CD4-positive, alpha-beta T cell treated with Interleukin-6 for 4 hours (primary cell): ENCODE data around the gene SPECC1.
"Not testable (repeated sequence)": the region's sequence is repeated elsewhere in the genome, so short reads cannot be mapped to it uniquely, and the experiment has no call there.

Experiments
- DNase-seq: peaks from one replicate; pipeline ENCODE4 v3.0.0-alpha.2; 2020; ENCODE audit warnings: mixed read lengths

Gene SPECC1

DNA sequence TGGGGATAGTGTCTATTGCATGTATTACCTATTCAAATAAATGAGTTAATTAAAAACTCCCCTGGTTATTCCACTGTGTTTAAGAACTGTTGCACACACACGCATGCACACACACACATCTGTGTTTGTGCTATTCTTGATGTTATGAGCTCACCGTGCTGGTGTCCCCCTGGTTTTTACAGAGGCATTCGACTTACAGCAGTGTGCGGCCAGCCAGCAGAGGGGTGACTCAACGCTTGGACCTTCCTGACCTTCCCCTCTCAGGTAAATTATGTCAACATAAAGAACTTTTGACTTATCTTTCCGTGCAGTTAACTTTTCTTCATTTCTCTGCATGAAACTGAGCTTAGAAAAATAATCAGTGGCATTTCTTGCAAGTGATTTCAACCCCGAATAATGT lies 244.2 kb downstream of the SPECC1 start:
- no peak for DNase-seq

DNA sequence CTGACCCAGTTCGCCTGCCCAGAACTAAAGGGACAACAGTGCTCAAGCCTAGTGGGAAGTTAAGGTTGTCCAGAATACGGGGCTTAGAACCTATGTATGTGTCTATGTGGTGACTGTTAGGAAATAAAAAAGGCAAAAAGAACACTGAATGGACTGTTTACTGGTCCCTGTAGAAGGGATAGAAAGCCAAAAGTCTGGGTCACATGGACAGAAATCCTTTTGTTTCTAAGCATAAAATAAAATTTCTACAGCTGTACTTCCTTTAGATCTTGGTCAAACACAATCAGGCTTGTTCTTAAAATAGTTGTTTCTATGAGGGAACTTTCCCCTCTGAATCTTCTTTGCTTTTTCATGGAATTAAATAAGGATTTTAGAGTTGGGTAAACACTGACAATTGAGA lies 245.4 kb downstream of the SPECC1 start:
- no peak for DNase-seq

DNA sequence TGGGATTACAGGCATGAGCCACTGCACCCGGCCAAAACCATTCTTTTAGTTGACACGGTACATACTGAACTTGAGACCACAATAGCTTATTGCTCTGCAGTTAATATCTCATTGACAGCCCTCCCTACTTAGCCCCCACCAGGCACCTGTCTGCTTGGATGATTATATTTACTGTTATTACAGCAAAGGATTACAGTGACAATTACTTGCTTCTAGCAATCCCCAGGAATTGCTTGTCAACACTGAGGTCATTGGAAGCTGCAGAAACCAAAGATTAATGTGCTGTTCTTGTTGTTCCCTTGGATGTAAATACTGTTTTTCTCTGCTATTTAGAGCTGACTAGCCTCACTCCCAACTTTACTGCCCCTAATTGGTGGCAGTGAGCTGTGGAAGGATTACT lies 247.0 kb downstream of the SPECC1 start:
- no peak for DNase-seq

DNA sequence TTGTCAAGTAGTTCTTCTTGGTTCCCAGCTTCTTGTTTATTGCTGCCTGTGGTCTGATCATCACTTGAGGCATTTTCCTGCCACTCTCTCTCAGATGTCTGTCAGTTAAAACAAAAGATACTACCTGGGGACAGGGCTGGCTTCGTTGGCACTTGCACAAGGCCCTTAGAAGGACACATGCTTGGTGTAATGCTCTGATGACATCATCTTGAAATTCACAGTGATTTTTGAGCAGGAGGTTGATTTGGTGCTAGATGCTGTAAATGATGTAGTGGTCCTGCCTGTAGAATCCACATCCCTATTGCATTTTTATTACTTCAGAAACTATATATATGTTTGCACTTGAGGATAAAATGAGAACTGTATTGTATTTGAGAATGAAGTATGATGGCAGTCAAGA lies 247.8 kb downstream of the SPECC1 start:
- no peak for DNase-seq

DNA sequence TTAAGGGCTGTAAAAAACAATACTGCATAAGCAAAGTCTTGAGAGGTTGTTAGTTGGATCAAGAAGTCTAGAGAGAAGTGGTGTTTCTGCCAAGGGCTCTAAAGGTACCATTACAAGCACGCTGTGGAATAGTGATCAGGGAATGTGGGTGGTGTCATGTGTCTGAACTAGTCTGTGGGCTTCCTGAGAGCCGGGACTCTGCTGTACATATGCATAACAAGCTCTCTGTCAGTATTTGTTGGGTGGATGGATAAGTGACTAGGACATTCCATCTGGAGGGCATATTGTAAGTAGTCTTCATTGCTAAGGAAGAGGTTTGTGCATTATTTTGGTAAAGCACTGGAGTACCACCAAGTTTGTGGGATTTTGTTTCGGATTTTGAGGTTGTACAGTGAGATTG lies 248.6 kb downstream of the SPECC1 start:
- no peak for DNase-seq

DNA sequence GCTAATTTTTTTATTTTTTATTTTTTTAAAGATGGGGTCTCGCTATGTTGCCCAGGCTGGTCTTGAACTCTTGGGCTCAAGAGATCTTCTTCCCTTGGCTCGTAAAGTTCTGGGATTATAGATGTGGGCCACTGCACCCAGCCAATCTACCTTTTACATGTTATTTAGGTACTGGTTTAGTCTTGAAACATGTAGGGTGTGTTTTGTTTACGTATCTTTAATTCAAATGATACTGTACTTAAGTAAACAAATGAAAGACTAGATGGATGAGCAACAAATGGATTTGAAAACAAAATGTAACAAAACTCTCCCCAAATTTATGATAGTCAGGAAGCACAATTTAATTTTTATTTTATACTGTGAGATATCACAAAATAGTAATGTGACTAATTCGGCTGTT lies 250.5 kb downstream of the SPECC1 start:
- no peak for DNase-seq

DNA sequence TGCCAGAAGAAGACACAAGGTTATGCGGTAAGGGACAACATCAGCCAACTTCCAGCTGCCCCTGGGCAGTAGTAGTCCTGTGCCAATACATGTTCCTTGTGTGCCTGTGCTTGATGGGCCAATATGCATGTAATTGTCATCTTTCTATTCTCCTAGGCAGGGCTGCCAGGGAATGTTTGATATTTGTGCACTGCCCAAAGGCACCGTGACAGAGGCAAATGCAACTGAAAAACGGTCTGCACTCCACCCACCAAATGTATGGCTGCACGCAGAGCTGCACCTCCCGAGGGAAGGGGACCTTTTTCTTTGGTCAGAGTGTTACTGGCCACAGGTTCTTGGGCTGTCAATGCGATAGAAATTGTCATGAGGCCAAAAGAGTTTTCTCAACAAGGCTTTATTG lies 251.1 kb downstream of the SPECC1 start:
- DNase-seq = no peak

DNA sequence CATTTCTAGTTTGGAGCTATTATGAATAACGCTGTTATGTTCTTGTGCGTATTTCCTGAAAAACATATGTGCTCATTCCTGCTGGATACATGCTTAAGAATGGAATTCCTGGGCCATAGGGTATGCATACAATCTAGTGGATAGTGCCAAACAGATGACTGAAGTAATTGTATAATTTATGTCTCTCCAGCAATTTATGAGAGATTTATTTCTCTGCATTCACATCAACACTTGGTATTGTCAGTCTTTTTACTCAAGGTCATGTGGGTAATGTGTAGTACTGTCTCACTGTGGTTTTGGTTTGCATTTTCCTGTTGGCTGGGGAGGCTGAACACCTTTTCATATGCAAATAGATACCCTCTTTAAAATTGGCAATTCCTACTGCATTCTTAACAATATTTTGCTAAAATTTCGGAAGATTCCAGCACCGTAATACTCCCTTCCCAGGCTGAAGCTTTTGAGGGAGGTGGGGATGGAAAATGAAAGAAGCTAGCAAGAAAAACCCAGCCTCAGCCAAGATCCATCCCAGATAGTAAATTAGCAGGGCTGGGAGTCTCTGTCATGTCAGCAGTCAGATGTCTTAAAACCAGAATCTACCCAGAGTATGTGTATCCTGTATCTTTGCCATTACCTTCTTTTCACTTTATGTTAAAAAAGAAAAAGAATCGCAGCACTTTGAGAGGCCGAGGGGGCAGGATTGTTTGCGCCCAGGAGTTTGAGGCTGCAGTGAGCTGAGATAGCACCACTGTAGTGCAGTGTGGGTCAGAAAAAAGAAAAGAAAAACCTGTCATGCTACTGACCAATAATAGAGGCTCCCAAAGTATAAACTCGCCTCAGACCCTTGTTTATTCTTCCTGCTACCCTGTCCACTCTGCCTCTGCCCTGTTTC lies 253.3 kb downstream of the SPECC1 start:
- peak; percentile 25 for DNase-seq

DNA sequence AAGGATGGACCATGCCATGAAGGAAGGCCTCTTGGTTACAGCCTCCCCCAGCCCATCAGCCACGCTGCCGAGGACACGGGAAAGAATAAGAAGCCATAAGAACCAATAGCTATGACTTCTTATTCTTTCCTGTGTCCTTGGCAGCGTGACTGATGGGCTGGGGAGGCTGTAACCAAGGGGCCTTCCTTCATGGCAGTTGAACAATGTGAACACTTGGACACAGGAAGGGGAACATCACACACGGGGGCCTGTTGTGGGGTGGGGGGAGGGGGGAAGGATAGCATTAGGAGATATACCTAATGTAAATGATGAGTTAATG lies 253.9 kb downstream of the SPECC1 start:
- DNase-seq = not testable (repeated sequence)

DNA sequence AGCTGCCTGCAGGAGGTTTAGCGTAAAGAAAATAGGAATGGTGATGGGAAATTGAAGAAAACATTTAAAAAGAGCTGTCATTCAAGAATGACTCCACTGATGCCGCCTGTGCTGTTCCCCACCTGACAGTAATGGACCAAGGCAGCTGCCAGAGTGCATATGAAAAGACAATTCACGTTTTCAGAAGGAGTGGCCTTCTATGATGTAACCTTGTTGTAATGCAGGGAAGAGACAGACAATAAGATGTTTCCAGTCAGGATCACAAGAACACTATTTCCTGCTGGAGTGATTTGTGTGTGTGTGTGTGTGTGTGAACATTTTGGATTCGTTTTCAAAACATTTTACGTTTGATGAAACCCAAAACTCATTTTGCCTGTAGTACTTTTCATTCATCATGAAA lies 254.4 kb downstream of the SPECC1 start:
- no peak for DNase-seq

DNA sequence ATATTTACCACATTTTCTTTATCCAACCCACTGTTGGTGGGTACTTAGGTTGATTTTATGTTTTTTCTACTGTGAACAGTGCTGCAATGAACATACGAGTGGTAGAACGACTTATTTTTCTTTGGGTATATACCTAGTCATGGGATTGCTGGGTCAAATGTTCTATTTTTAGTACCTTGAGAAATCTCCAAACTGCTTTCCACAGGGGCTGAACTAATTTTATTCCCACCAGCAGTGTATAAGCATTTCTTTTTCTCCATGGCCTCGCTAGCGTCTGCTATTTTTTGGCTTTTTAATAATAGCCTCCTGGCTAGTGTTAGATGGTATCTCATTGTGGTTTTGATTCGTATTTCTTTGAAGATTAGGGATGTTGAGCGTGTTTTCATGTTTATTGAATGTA lies 255.8 kb downstream of the SPECC1 start:
- DNase-seq = no peak

DNA sequence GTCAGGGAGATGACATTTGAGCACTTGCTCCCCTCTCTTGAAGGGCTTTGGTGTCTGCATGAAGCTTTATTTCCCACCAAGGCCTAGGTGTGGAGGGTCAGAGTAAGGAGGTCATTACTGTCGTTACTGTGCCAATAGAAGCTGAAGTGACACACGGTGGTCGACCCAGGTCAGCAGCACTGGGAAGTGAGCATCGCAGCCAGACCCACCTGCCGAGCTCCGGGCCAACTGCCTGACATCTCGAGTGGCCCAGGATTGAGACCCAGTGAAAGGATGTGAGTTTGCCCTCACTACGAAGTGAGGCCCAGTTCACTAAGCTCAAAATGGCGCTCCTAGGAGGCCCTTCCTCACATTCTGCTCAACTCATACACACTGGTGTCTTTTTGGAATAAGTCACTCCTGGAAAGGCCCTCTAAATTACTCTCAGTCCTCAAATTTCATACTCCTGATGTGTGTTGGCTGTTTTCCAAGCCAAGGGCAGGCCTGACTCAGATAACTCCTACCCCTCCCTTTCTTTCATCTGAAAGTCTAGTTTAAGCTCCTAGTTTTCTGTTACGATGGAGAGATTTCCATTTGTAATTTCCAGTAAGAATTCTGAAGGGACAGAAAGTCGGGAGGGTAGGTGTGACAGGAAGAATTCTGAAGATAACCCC lies 257.8 kb downstream of the SPECC1 start:
- DNase-seq = no peak

DNA sequence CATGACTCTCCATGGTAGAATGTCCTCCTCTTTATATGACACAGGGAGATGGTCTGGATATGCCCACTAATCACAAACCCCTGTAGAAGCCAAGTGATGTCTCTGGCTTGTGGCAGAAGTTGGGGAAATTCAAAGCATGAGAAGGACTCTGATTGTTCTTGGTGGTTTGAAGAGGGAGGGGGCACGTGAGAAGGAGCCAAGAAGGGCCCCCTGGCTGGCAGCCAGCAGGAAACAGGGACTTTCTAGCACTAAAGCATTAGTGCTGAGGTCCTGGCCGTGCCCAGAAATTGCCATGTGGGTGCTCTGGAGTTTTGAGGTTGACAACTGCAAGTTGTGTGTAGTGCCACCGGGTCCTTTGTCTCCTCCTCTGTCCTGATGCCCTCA lies 258.3 kb downstream of the SPECC1 start:
- DNase-seq = peak; percentile 72

DNA sequence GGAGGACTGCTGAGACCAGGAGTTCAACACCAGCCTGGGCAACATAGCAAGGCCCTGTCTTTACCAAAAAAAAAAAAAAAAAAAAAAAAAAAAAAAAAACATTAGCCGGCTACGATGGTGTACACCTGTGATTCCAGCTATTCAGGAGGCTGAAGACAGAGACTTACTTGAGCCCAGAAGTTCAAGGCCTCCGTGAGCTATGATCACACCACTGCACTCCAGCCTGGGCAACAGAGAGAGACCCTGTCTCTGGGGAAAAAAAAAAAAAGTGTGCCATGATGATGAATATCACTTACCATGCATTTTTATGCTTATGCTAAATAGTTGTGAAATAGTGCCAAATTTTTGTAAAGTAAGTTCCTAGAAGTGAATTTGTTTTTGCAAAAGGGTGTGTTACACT lies 261.2 kb downstream of the SPECC1 start:
- no peak for DNase-seq

DNA sequence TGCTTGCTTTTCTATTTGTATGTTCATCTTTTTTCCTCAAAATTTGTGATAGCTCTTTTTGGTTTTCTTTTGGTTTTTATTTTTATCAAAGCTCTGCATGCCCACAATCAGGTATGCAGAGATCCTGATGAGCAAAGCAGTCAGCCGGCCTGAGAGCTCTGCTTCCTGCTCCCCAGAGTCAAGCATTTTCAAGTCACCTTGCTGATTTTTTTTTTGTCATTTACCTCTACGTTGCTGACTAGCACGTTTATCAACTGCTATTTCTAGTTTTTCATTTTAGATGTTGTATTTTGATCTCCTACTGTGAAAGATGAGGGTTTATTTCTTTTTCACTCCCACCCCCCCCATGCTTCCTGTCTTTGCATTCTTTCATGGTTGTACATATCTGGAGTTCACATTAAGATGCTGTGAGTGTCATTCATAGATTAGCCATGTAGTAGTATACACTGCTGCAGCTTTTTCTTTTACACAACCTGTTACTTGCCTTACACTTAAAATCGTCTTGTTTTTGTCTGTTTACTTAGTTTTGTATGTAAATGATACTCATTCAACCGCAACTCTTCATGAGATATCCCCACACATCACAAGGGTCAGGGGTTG lies 262.0 kb downstream of the SPECC1 start:
- peak; percentile 53 for DNase-seq

DNA sequence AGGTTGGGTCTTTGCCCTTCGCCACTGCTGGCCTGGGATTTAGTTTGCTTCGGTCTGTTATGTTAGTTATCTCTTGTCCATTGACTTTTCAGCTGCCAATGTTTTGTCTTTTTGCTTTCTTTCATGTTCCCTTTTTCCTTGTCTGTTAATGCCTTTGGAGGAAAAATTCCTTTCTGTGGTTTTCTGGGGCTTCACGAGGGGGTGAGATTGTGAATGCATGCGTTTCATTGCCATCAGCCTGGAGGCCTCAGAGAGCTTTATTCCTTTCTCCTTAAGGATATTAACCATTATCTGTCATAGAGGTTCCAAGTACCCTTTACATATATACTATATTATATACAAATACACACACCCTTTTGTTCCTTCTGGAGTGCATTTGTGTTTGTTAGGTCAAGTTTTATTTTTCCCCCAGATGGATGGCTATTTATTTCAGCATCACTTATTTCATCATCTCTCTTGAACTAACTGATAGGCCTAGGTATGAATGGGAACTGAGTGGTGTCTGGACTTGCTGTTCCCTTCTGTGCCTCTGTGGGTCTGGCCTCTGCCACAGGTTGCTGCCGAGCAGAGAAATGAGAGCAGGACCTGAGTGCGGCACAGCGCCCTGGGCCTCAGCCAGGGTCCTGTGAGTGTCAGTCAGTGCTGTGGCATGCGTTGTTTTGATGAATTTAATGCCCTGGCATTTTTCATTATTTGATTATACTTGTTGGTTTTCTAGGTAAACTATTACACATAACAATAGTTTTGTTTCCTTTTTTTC lies 264.8 kb downstream of the SPECC1 start:
- DNase-seq = peak; percentile 24

DNA sequence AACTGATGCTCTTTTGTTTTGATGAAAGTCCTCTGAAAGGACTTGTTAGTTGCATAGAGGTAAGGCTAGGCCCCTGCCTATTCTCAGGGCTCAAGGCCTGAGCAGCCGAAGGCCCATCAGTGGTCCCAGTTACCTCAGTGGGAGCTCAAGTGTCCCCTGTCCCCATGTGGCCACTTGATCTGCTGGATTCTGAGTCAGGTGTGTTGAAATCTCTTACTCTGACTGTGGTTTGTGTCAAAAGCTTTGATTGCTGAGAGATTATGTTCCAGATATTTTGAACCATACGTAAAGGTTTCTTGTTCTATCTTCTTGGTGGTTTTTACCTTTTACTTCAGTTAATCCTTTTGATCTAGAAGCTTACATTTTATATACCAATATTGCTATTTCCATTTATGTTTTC lies 266.5 kb downstream of the SPECC1 start:
- DNase-seq = no peak

DNA sequence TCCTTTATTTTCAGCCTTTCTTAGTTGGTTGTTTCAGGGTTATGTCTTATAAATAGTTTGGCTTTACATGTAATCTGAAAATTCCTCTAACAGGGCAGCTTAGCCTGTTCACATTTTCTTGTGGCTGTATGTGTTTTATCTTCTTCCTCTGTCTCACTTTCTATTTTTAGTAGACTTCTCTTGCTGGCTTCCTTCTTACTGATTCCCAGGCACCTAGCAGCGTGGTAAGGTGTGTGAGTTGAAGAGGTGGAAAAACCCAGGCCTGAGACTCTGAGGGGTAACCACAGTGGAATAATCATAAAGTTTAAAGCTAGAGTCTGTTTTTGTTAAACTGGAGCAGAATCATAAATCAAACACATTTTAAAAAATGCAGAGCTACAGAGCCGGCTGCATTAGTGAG lies 267.3 kb downstream of the SPECC1 start:
- no peak for DNase-seq

DNA sequence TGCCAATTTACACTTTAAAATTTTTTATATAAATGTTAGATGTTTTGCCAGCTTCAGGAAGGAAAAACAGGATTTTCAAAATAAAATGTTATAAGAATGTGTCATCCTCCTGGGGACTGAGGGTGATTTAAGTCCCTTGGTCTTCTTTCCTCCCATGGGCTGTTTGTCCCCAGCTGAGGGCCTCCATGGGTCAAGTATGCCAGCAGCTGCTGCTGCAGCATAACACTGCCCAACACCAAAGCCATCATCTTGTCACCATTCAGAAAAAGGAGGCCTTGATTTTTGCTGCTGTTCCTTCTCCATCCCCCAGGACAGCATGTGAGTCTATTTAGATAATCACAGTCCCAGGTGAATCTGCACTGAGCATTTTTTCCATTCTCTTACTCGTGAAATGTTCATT lies 269.6 kb downstream of the SPECC1 start:
- DNase-seq = no peak

DNA sequence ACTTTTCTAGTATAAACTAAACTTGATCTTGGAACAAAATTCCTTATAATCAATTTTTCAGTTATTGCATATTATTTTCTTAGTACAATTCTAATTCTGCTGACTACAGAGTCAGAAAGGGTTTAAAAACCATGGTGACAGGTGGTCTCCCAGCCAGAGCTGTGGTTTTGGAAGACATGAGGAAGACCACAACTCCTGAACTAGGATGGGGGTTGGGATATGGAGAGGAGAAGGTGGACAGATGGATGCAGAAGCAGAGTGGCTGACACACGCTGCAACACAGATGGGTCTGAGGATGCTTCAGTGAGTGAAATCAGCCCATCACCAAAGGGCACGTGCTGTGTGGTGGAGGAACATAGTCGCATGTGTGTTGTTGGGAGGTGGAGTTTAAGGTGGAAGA lies 270.5 kb downstream of the SPECC1 start:
- DNase-seq = no peak

DNA sequence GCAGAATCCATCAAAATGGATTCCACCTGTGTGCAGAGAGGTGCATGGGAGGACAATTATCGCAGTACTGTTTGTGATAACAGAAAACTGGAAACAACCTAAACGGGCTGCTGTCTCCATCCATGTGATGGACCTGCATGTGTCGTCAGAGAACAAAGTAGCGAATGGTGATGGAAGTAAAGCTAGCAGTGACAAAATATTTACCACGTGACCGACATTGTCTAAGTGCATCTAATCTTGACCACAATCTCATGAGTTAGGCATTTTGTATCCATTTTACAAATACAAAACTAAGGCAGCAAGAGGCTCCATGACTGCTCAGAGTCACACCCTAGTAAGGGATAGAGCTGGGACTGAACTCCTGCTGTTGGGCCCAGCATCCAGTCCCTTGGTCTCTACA lies 270.9 kb downstream of the SPECC1 start:
- DNase-seq = no peak

DNA sequence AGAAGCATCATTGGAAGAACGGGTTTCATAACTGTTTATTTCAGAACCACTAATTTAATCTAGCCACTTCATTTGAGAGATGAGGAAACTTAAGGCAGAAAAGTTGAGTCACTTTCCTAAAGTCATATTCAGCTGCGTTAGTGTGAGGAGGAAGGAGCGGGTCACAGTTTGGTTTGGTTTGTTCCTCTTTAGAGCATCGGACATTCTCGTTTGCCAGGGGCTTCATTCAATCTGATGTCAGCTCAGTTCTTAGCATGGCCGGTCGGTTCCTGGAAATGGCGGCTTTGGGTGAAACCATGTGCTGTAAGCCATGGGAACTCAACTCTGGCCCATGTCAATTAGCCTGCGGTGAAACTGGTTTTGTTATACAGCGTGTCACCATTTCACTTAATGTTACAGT lies 271.7 kb downstream of the SPECC1 start:
- no peak for DNase-seq

DNA sequence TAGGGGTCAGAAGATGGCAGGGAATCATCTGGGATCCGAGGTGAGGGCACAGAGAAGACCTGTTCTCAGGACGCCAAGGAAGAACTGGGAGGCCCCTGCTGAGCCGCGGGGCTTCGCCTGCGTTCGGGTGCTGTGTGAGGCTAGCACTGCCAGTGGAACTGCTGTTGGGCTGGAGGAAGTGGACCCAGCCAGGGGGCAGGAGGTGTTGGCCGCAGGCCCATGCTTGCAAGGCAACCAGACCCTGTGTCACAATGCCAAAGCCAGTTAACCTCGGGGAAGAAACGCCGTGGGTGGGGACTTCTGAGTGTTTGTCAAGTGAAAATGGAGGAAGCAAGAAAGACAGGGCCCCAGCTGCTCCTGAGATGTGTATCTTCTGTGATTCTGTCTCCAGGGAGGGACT lies 272.7 kb downstream of the SPECC1 start:
- no peak for DNase-seq
